Ovary (tissue), 10 donors: Measurements from ENCODE around the gene SLC35F4. TPM values are rescaled to one million over a fixed set of nuclear protein-coding genes. Genes with fewer than 3 reads are reported as not detected.

Source experiments
- DNase-seq, 5 donors: peaks; one replicate each; pipeline ENCODE4 v3.0.0-alpha.2; 2019 to 2020
- H3K27ac ChIP-seq, 2 donors: fragments of 200-600 bp; one replicate each; pipeline versions ENCODE4 v1.5.1 to v1.8.0; 2019 to 2022
- H3K27me3 ChIP-seq: fragments of 200-600 bp; one replicate; pipeline ENCODE4 v1.8.0; 2022
- H3K36me3 ChIP-seq: fragments of 200-600 bp; sonication (generic); one replicate; pipeline ENCODE4 v1.5.1; 2019
- H3K4me1 ChIP-seq: one replicate; pipeline ENCODE4 v1.8.1; 2013; ENCODE audit warnings: mild to moderate bottlenecking, moderate library complexity; ENCODE audit not compliant: insufficient read depth
- H3K4me3 ChIP-seq: fragments of 200-600 bp; sonication (generic); one replicate; pipeline ENCODE4 v1.5.1; 2017
- H3K9me3 ChIP-seq, 2 donors: fragments of 200-600 bp in 1 of 2; sonication (generic) in 1 of 2; one replicate each; pipeline versions ENCODE4 v1.5.1 to v1.8.1; 2013 to 2019; ENCODE audit warnings: mild to moderate bottlenecking in 1 of 2, moderate library complexity in 1 of 2
- EP300 ChIP-seq: sonication (generic); formaldehyde crosslinking; IDR thresholded peaks from one replicate; pipeline ENCODE4 v1.6.1; 2017; ENCODE audit warnings: antibody characterized with exemption
- POLR2A ChIP-seq: fragments of 450-650 bp; IDR thresholded peaks from one replicate; pipeline ENCODE4 v1.6.1; 2017; ENCODE audit warnings: antibody characterized with exemption, mild to moderate bottlenecking, moderate library complexity
- WGBS, 3 donors: extraction: QIAGEN DNeasy Blood & Tissue Kit in 1 of 3; methylation state at CpG; one replicate each; pipeline versions ENCODE4 v1.1.5 to v1.1.7; 2013 to 2017; 5-methylcytosine and 5-hydroxymethylcytosine counted together
- intact Hi-C, 4 donors: fragments of 100-400 bp; cut with DNase I; formaldehyde crosslinking; loops; one replicate each; pipeline versions ENCODE4 v1.11.0 to v1.15.1; 2022 to 2023
- long read RNA-seq, 3 donors: library from polyadenylated mRNA in 2 of 3; unstranded in 2 of 3; transcript quantifications; one replicate each; pipeline ENCODE4 v2.0.0 and lab custom pipeline, GENCODE V29; 2021 to 2026
- polyA plus RNA-seq, 2 donors: library from polyadenylated mRNA; stranded (reverse); fragments of 200-250 nt in 1 of 2; fragments of 350-450 nt in 1 of 2; fragmentation: Illumina TruSeq in 1 of 2; extraction: RNeasy Lipid Tissue Mini Kit (QIAGEN cat#74804) in 1 of 2; gene quantifications; one replicate each; pipeline ENCODE4 v1.2.3, GENCODE V29; 2013 to 2014
- total RNA-seq, 7 donors: library from RNA; depleted of rRNA in 2 of 7; stranded (reverse); fragments of >200 nt in 2 of 7; fragmentation: NEBNext Ultra II Directional in 3 of 7; extraction: Animal tissue kit (Norgen Biotek cat#: 25700) in 3 of 7; gene quantifications; one replicate each; pipeline versions ENCODE4 v1.1.0 to v1.2.4, GENCODE V29; 2016 to 2023
- TF ChIP-seq, protein P1 (sequence below), 3 donors: fragments of 450-650 bp in 2 of 3; fragments of 200-600 bp in 1 of 3; IDR thresholded peaks; one replicate each; pipeline versions ENCODE4 v1.5.1 to v1.8.0; 2016 to 2022; ENCODE audit warnings: antibody characterized with exemption in 3 of 3, mild to moderate bottlenecking in 1 of 3
- donor health status: DM: no; HTN: no; CAD: no; lungs with moderate emphysema.
- donor health status: DM: no; HTN: no; CAD: no.
- donor health status: Bipolar disorder and iron deficiency.
- donor health status: DM: yes; HTN: yes; CAD: no.
- donor health status: DM: no; HTN: no; CAD: no.
- donor health status: DM: yes; HTN: yes; CAD: no.

Gene SLC35F4
- under 1 TPM in 1 of 7 donors, not detected in 6; 0.20 TPM for total RNA-seq
- under 1 TPM; 0.04 to 0.65 TPM for polyA plus RNA-seq
- long read RNA-seq, donor 1 = 0 reads
- long read RNA-seq, donor 2 = 0 reads
- long read RNA-seq, donor 3 = 0 reads

DNA sequence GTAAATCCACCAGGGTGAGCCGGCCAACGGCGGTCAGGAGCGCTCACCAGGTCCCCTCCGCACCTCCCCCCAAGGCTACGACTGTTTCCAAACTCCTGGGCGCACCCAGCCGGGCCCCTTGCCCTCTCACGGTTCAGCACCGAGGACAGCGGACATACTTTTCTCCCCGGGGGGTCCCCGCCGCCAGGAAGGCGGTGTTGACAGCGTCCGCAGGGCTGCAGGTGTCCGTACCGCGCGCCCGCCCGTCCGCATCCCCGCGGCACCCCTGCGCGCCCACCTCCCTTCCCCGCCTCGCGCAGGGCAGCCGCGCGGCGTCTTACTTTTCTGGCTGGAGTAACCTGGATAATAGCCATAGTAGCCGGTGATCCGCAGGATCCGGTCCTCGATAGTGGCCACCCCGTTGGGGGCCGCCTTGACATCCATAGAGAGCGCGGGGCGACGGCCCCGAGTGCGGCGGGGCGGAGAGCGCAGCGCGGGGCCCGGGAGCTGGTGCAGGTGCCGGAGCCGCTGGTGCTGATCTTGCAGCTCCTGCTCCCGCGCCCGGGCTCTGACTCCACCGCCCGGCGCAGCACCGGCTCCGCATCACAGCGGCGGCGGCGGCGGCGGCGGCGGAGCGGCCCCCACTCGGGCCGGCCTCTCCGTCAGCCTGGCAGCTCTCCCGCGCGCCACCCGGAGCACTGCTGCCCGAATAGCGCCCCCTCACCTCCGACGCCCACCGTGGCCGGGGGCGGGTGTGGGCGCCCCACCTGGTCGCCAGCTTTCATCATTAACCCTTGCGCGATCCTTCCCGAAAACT, at the start of gene SLC35F4:
TSS of gene SLC35F4 (minus strand) at position 690 of the 796 bp plus-strand sequence.
- peak in 4 of 5 donors; percentile 14 to 51 (median 32) for DNase-seq
- H3K27me3 ChIP-seq = no peaks in the 10 kb centered on the region

DNA sequence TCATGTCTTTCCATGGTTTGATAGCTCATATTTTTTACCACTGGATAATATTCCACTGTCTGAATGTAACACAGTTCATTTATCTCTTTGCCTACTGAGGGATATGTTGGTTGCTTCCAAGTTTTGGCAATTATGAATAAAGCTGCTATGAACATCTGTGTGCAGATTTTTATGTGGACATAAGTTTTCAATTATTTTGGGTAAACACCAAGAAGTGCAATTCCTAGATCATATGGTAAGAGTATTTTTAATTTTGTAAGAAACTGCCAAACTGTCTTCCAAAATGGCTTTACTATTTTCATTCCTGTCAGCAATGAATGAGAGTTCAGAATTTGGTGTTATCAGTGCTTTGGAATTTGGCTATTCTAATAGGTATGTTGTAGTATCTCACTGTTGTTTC, 43.7 kb upstream of the SLC35F4 start:
- Histone ChIP-seq H3K27me3 (no peaks in the 10 kb centered on the region), H3K4me3 (no peak overlapping the region), H3K36me3 (no peaks in the 10 kb centered on the region), H3K9me3 (no peaks in the 10 kb centered on the region), H3K4me1 (no peaks in the 10 kb centered on the region), H3K27ac (no peak overlapping the region)
- DNase-seq = no peak
- intact Hi-C loops = no loop called here
- no peak for TF ChIP-seq POLR2A
- TF ChIP-seq, protein P1, sequence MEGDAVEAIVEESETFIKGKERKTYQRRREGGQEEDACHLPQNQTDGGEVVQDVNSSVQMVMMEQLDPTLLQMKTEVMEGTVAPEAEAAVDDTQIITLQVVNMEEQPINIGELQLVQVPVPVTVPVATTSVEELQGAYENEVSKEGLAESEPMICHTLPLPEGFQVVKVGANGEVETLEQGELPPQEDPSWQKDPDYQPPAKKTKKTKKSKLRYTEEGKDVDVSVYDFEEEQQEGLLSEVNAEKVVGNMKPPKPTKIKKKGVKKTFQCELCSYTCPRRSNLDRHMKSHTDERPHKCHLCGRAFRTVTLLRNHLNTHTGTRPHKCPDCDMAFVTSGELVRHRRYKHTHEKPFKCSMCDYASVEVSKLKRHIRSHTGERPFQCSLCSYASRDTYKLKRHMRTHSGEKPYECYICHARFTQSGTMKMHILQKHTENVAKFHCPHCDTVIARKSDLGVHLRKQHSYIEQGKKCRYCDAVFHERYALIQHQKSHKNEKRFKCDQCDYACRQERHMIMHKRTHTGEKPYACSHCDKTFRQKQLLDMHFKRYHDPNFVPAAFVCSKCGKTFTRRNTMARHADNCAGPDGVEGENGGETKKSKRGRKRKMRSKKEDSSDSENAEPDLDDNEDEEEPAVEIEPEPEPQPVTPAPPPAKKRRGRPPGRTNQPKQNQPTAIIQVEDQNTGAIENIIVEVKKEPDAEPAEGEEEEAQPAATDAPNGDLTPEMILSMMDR (IDR thresholded peaks at IDR 0.05) = no peak
- TF ChIP-seq EP300 = no peak

More for the DNA sequence above, at the start of gene SLC35F4:
- H3K9me3 ChIP-seq = no peaks in the 10 kb centered on the region
- no peak for TF ChIP-seq EP300
- TF ChIP-seq POLR2A = no peak
- TF ChIP-seq, protein P1 (IDR thresholded peaks at IDR 0.05) = no peak
- no peak within 1 kb of the TSS for H3K27ac ChIP-seq
- no peaks in the 10 kb centered on the region for H3K36me3 ChIP-seq
- H3K4me1 ChIP-seq = peaks cover 6% of the 10 kb centered on the region
- H3K4me3 ChIP-seq = no peak within 1 kb of the TSS
- intact Hi-C loops = no loop called here
- WGBS, 3 donors = 1 to 2% (median 1%) methylated on average over 57 to 91 of the region's 91 CpGs

DNA sequence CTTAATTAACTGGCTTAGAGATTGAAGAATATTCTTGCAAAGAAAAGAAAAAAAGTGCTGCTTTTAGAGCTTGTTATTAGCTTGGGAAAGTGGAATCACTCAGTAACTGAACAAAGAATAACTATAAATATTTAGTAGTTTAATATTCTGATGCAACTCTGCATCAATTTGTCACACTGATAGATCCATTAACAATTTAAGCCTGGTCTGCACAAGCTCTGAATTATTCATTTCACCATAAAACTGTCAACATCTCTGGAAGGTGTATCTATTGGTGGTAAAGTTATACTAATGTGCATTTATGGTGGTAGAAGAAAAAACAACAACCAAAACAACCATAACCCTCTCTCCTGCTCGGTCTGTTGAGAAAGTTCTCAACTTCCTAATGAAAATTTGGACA, 38.1 kb upstream of the SLC35F4 start:
- Histone ChIP-seq H3K27ac (no peak overlapping the region), H3K36me3 (no peaks in the 10 kb centered on the region), H3K4me3 (no peak overlapping the region), H3K27me3 (no peaks in the 10 kb centered on the region), H3K4me1 (no peaks in the 10 kb centered on the region), H3K9me3 (no peaks in the 10 kb centered on the region)
- no peak for DNase-seq
- no peak for TF ChIP-seq POLR2A
- TF ChIP-seq, protein P1 (IDR thresholded peaks at IDR 0.05) = no peak
- no peak for TF ChIP-seq EP300
- intact Hi-C loops = no loop called here
- WGBS, 3 donors = 50 to 51% (median 50%) methylated on average over 1 of the region's 1 CpG

DNA sequence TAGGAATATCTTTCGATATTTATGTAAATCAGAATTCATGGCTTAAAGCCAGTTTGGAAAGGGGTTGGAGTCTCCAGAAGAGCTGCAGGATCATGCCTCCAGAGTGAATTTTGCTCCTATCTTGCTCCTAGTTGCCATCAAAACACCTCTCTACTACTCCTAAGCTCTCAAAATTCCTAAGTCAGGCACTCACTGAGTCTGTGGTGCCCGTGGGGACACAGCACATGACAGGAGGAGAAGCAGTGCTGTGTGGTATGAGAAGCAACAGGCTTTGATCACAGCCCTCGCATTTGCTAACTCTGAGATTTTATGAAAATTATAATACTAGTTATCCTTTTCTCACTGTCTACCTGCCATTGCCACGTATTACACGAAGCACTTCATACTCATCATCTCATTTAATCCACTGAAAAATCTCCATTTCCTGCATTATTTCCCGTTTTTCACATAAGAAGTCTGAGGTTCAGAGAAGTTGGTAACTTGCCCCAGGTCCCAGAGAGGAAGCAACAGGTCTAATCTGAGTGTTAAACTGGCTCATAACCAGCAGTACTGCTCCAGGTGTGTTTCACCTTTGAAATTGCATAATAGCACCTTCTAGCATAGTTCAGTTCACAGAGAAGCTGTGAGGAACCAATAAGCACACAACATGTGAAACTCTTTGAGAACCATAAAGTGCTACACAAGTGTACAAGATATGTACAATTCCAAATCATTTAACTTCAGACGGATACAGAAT, 33.1 kb upstream of the SLC35F4 start:
- no peak for TF ChIP-seq EP300
- no peak for TF ChIP-seq POLR2A
- TF ChIP-seq, protein P1 (IDR thresholded peaks at IDR 0.05) = no peak
- intact Hi-C loops = no loop called here
- Histone ChIP-seq H3K27ac (no peak overlapping the region), H3K4me3 (no peak overlapping the region), H3K36me3 (no peaks in the 10 kb centered on the region), H3K9me3 (no peaks in the 10 kb centered on the region), H3K4me1 (no peaks in the 10 kb centered on the region), H3K27me3 (no peaks in the 10 kb centered on the region)
- DNase-seq = no peak
- 69 to 83% (median 74%) methylated on average over 7 of the region's 7 CpGs for WGBS, 3 donors
